CD14-positive monocyte (primary cell): ENCODE results near the gene BCL2L15. TPM values are rescaled to one million over a fixed set of nuclear protein-coding genes. Genes with fewer than 3 reads are reported as not detected.

Source experiments
- DNase-seq, 3 donors: peaks; one replicate each; pipeline ENCODE4 v3.0.0-alpha.2; 2011 to 2022
- H2AFZ ChIP-seq: 2 replicates; pipeline ENCODE4 v1.6.0; 2012; ENCODE audit warnings: mild to moderate bottlenecking, low read depth, low read length, inconsistent platforms; ENCODE audit not compliant: insufficient read depth, poor library complexity, severe bottlenecking
- H3K27ac ChIP-seq, 2 donors: 1 replicate in 1 of 2; 2 replicates in 1 of 2; pipeline ENCODE4 v1.5.1; 2012 to 2013; ENCODE audit warnings: low read length in 2 of 2, control low read depth in 1 of 2, inconsistent platforms in 1 of 2, low read depth in 1 of 2, mild to moderate bottlenecking in 1 of 2
- H3K27me3 ChIP-seq, 2 donors: one replicate each; pipeline versions ENCODE4 v1.6.0 to v1.6.1; 2011 to 2013; ENCODE audit warnings: low read length in 2 of 2; ENCODE audit not compliant: control insufficient read depth in 2 of 2, insufficient read depth in 2 of 2
- H3K36me3 ChIP-seq, 2 donors: replicated peaks in 1 of 2; 1 replicate in 1 of 2; 2 replicates in 1 of 2; pipeline versions ENCODE4 v1.5.1 to v1.6.1; 2012 to 2013; ENCODE audit warnings: low read length in 2 of 2, control low read depth in 1 of 2, inconsistent platforms in 1 of 2, mild to moderate bottlenecking in 1 of 2; ENCODE audit not compliant: insufficient read depth in 2 of 2, control insufficient read depth in 1 of 2
- H3K4me1 ChIP-seq, 2 donors: 1 replicate in 1 of 2; 2 replicates in 1 of 2; pipeline versions ENCODE4 v1.5.1 to v1.6.1; 2012 to 2013; ENCODE audit warnings: low read length in 2 of 2, control low read depth in 1 of 2, inconsistent platforms in 1 of 2, mild to moderate bottlenecking in 1 of 2, moderate library complexity in 1 of 2; ENCODE audit not compliant: insufficient read depth in 2 of 2, control insufficient read depth in 1 of 2
- H3K4me2 ChIP-seq: replicated peaks from 2 replicates; pipeline ENCODE3; 2012; ENCODE audit warnings: low read length, moderate library complexity, mild to moderate bottlenecking; ENCODE audit not compliant: poor library complexity, severe bottlenecking; ENCODE audit errors: extremely low read depth
- H3K4me3 ChIP-seq, 3 experiments: fragments of 200-600 bp in 1 of 3; sonication (generic) in 1 of 3; replicated peaks in 1 of 3; 1 replicate in 2 of 3; 2 replicates in 1 of 3; pipeline ENCODE4 v1.5.1; 2011 to 2013; ENCODE audit warnings: low read length in 3 of 3, mild to moderate bottlenecking in 3 of 3, control low read depth in 2 of 3, low read depth in 2 of 3, inconsistent platforms in 1 of 3, moderate library complexity in 1 of 3
- H3K79me2 ChIP-seq: 2 replicates; pipeline ENCODE4 v1.6.0; 2012; ENCODE audit warnings: mild to moderate bottlenecking, control low read depth, inconsistent platforms, low read length, moderate library complexity; ENCODE audit not compliant: insufficient read depth
- H3K9ac ChIP-seq: 2 replicates; pipeline ENCODE4 v1.6.0; 2017; ENCODE audit warnings: low read length, mild to moderate bottlenecking; ENCODE audit not compliant: insufficient read depth, poor library complexity, severe bottlenecking
- H3K9me3 ChIP-seq, 2 donors: replicated peaks in 1 of 2; 1 replicate in 1 of 2; 2 replicates in 1 of 2; pipeline versions ENCODE4 v1.5.1 to v1.6.1; 2012 to 2013; ENCODE audit warnings: low read length in 2 of 2, control low read depth in 1 of 2; ENCODE audit not compliant: control insufficient read depth in 1 of 2, insufficient read depth in 1 of 2
- H4K20me1 ChIP-seq: 2 replicates; pipeline ENCODE4 v1.6.0; 2012; ENCODE audit warnings: mild to moderate bottlenecking, low read length, control low read depth, moderate library complexity; ENCODE audit not compliant: insufficient read depth
- H3K27ac Mint-ChIP-seq, 7 donors: one replicate each; pipeline ENCODE4 v1.8.0; 2020; ENCODE audit warnings: mild to moderate bottlenecking in 7 of 7, mixed read lengths in 7 of 7, moderate library complexity in 6 of 7, inconsistent platforms in 2 of 7
- H3K27me3 Mint-ChIP-seq, 3 donors: one replicate each; pipeline ENCODE4 v1.8.0; 2021 to 2022; ENCODE audit warnings: low read depth in 3 of 3, mild to moderate bottlenecking in 3 of 3, mixed read lengths in 3 of 3, moderate library complexity in 3 of 3, inconsistent platforms in 1 of 3
- H3K36me3 Mint-ChIP-seq, 2 donors: one replicate each; pipeline ENCODE4 v1.8.0; 2020; ENCODE audit warnings: mixed read lengths in 2 of 2, inconsistent platforms in 1 of 2, mild to moderate bottlenecking in 1 of 2
- H3K4me1 Mint-ChIP-seq: one replicate; pipeline ENCODE4 v1.8.0; 2020; ENCODE audit warnings: mild to moderate bottlenecking, mixed read lengths
- H3K4me3 Mint-ChIP-seq, 2 donors: one replicate each; pipeline ENCODE4 v1.8.0; 2020; ENCODE audit warnings: mild to moderate bottlenecking in 2 of 2, mixed read lengths in 2 of 2, moderate library complexity in 1 of 2
- H3K9me3 Mint-ChIP-seq, 7 donors: one replicate each; pipeline ENCODE4 v1.8.0; 2020 to 2022; ENCODE audit warnings: mixed read lengths in 7 of 7, mild to moderate bottlenecking in 6 of 7, moderate library complexity in 6 of 7, inconsistent platforms in 2 of 7
- CTCF ChIP-seq: fragments of 200-600 bp; IDR thresholded peaks from one replicate; pipeline ENCODE4 v1.8.0; 2022; ENCODE audit warnings: antibody characterized with exemption, mild to moderate bottlenecking
- WGBS: methylation state at CpG from one replicate; pipeline ENCODE4 v1.1.5; 2013; ENCODE audit warnings: missing lambda C conversion rate; ENCODE audit not compliant: insufficient coverage; 5-methylcytosine and 5-hydroxymethylcytosine counted together
- intact Hi-C, 2 donors: fragments of 100-400 bp; cut with micrococcal nuclease; formaldehyde crosslinking; loops; one replicate each; pipeline versions ENCODE4 v1.15.0 to v1.15.1; 2023
- polyA plus RNA-seq, 3 donors: library from polyadenylated mRNA; depleted of rRNA in 1 of 3; unstranded in 2 of 3; stranded (reverse) in 1 of 3; fragments of 300-500 nt in 2 of 3; fragments of >200 nt in 1 of 3; fragmentation: Illumina TruSeq in 2 of 3; gene quantifications; 1 replicate in 2 of 3; 2 replicates in 1 of 3; pipeline ENCODE4 v1.2.3, GENCODE V29; 2012 to 2021

BCL2L15 gene
- polyA plus RNA-seq, 3 donors, result 0.73 TPM; not detected in 2

GRCh38 chr1:113860891-113861290 is 26.5 kb downstream of the BCL2L15 start:
- Mint-ChIP-seq H3K27me3 (peaks cover 0 to 2% (median 0%) of the 10 kb centered on the region in 3 donors), H3K27ac (peak overlapping the region in 6 of 7 donors; percentile 48 to 93 (median 80)), H3K9me3 (peaks cover 0 to 1% (median 0%) of the 10 kb centered on the region in 7 donors), H3K36me3 (peaks cover 24 to 45% of the 10 kb centered on the region in 2 donors), H3K4me3 (no peak overlapping the region), H3K4me1 (peaks cover 69% of the 10 kb centered on the region)
- Histone ChIP-seq H3K36me3 (peaks cover 0 to 31% of the 10 kb centered on the region in 2 donors), H3K4me2 (no peak overlapping the region), H3K4me1 (peaks cover 58 to 74% of the 10 kb centered on the region in 2 donors), H3K79me2 (peaks cover 80% of the 10 kb centered on the region), H3K27me3 (no peaks in the 10 kb centered on the region), H2AFZ (no peak overlapping the region), H4K20me1 (no peaks in the 10 kb centered on the region), H3K27ac (peak overlapping the region in 1 of 2 donors; percentile 73), H3K9me3 (no peaks in the 10 kb centered on the region), H3K4me3 (no peak overlapping the region), H3K9ac (no peak overlapping the region)
- no peak for DNase-seq
- intact Hi-C loops, result loop anchor here in 1 of 2 donors (5.0 kb wide), 1 partner anchor 41 kb away; the partner anchor contains the start of gene AP4B1
- TF ChIP-seq CTCF, result no peak
- WGBS, result no CpG with 5 or more reads among the region's 3 CpGs

GRCh38 chr1:113859478-113860175 is 27.8 kb downstream of the BCL2L15 start:
- peak; percentile 48 to 63 (median 59) for DNase-seq
- Histone ChIP-seq H3K4me3 (peak overlapping the region; percentile 6 to 61 (median 24)), H3K9ac (peak overlapping the region; percentile 9), H3K4me2 (peak overlapping the region; percentile 65), H3K27ac (peak overlapping the region; percentile 44 to 73), H3K4me1 (peaks cover 71 to 87% of the 10 kb centered on the region in 2 donors), H4K20me1 (no peaks in the 10 kb centered on the region), H3K9me3 (no peaks in the 10 kb centered on the region), H3K36me3 (peaks cover 0 to 33% of the 10 kb centered on the region in 2 donors), H2AFZ (peak overlapping the region; percentile 4), H3K27me3 (no peaks in the 10 kb centered on the region), H3K79me2 (peaks cover 72% of the 10 kb centered on the region)
- Mint-ChIP-seq H3K4me3 (peak overlapping the region; percentile 27 to 76), H3K9me3 (peaks cover 0 to 1% (median 0%) of the 10 kb centered on the region in 7 donors), H3K27ac (peak overlapping the region; percentile 79 to 93 (median 90)), H3K36me3 (peaks cover 25 to 40% of the 10 kb centered on the region in 2 donors), H3K4me1 (peaks cover 80% of the 10 kb centered on the region), H3K27me3 (peaks cover 0 to 2% (median 0%) of the 10 kb centered on the region in 3 donors)
- intact Hi-C loops, result loop anchor here (5.0 kb wide), 2 partner anchors 43 to 48 kb away; partner anchors contain the start of genes AP4B1 (in 1 of the 2) and DCLRE1B (in 1 of the 2)
- WGBS, result no CpG with 5 or more reads among the region's 3 CpGs
- no peak for TF ChIP-seq CTCF
